GM21390 (cell line): Measurements from ENCODE around the gene FCMR.
A peak's percentile ranks its signal among the peaks of the same experiment; 100 is the strongest.
"Not testable (repeated sequence)": the region's sequence is repeated elsewhere in the genome, so short reads cannot be mapped to it uniquely, and the experiment has no call there.

Experiments
- ATAC-seq: cut with Tn5 transposase; IDR thresholded peaks from one replicate; pipeline ENCODE4 v1.9.1; 2021; ENCODE audit not compliant: unreplicated experiment

Gene FCMR

GRCh38 chr1:206924592-206925105 lies 2.9 kb upstream of the FCMR start:
- ATAC-seq: peak; percentile 16

- not testable (repeated sequence) for ATAC-seq
Observed at GRCh38 chr1:206923961-206924557, 2.3 kb upstream of the FCMR start.

GRCh38 chr1:206923009-206923960 lies 1.5 kb upstream of the FCMR start:
- ATAC-seq: peak; percentile 48

GRCh38 chr1:206922524-206922923 lies 783 bp upstream of the FCMR start:
- ATAC-seq: no peak

GRCh38 chr1:206918076-206918475 lies 3.7 kb downstream of the FCMR start:
- no peak for ATAC-seq

- no peak for ATAC-seq
Observed at GRCh38 chr1:206916000-206916709, 5.6 kb downstream of the FCMR start.

- no peak for ATAC-seq
Observed at GRCh38 chr1:206915030-206915735, 6.6 kb downstream of the FCMR start.

GRCh38 chr1:206913766-206914537 lies 7.8 kb downstream of the FCMR start:
- ATAC-seq: no peak

- no peak for ATAC-seq
Observed at GRCh38 chr1:206912445-206913095, 9.2 kb downstream of the FCMR start.

GRCh38 chr1:206911064-206911663 lies 10.6 kb downstream of the FCMR start:
- no peak for ATAC-seq

- ATAC-seq: no peak
Observed at GRCh38 chr1:206909883-206910318, 11.8 kb downstream of the FCMR start.

- ATAC-seq: no peak
Observed at GRCh38 chr1:206909161-206909882, 12.4 kb downstream of the FCMR start.

- no peak for ATAC-seq
Observed at GRCh38 chr1:206908038-206908437, 13.7 kb downstream of the FCMR start.

- ATAC-seq: no peak
Observed at GRCh38 chr1:206907304-206907991, 14.3 kb downstream of the FCMR start.

GRCh38 chr1:206905295-206906164 lies 16.2 kb downstream of the FCMR start:
- ATAC-seq: no peak

- no peak for ATAC-seq
Observed at GRCh38 chr1:206904423-206905142, 17.2 kb downstream of the FCMR start.
